Mesenteric fat pad (tissue), 1 donor: ENCODE measurements around the gene ESF1. TPM values are rescaled to one million over a fixed set of nuclear protein-coding genes. Genes with fewer than 3 reads are reported as not detected.
A peak's percentile ranks its signal among the peaks of the same experiment; 100 is the strongest.

ENCODE experiments used
- DNase-seq: peaks from one replicate; pipeline ENCODE4 v3.0.0-alpha.2; 2020; ENCODE audit warnings: low spot score
- long read RNA-seq: library from polyadenylated mRNA; unstranded; transcript quantifications from one replicate; pipeline ENCODE4 v2.0.0, GENCODE V29; 2020
- total RNA-seq: library from RNA; stranded (reverse); fragmentation: NEBNext Ultra II Directional; extraction: Animal tissue kit (Norgen Biotek cat#: 25700); gene quantifications from one replicate; pipeline ENCODE4 v1.2.1, GENCODE V29; 2021
- donor health status: DM: yes; HTN: yes; CAD: no.

Gene ESF1, protein sequence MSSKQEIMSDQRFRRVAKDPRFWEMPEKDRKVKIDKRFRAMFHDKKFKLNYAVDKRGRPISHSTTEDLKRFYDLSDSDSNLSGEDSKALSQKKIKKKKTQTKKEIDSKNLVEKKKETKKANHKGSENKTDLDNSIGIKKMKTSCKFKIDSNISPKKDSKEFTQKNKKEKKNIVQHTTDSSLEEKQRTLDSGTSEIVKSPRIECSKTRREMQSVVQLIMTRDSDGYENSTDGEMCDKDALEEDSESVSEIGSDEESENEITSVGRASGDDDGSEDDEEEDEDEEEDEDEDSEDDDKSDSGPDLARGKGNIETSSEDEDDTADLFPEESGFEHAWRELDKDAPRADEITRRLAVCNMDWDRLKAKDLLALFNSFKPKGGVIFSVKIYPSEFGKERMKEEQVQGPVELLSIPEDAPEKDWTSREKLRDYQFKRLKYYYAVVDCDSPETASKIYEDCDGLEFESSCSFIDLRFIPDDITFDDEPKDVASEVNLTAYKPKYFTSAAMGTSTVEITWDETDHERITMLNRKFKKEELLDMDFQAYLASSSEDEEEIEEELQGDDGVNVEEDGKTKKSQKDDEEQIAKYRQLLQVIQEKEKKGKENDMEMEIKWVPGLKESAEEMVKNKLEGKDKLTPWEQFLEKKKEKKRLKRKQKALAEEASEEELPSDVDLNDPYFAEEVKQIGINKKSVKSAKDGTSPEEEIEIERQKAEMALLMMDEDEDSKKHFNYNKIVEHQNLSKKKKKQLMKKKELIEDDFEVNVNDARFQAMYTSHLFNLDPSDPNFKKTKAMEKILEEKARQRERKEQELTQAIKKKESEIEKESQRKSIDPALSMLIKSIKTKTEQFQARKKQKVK
- total RNA-seq, result 17.3 TPM
- long read RNA-seq, partial matches to known transcripts, result 13 of 23 reads
- long read RNA-seq, other reads (novel, unspliced or antisense), result 10 of 23 reads

DNA sequence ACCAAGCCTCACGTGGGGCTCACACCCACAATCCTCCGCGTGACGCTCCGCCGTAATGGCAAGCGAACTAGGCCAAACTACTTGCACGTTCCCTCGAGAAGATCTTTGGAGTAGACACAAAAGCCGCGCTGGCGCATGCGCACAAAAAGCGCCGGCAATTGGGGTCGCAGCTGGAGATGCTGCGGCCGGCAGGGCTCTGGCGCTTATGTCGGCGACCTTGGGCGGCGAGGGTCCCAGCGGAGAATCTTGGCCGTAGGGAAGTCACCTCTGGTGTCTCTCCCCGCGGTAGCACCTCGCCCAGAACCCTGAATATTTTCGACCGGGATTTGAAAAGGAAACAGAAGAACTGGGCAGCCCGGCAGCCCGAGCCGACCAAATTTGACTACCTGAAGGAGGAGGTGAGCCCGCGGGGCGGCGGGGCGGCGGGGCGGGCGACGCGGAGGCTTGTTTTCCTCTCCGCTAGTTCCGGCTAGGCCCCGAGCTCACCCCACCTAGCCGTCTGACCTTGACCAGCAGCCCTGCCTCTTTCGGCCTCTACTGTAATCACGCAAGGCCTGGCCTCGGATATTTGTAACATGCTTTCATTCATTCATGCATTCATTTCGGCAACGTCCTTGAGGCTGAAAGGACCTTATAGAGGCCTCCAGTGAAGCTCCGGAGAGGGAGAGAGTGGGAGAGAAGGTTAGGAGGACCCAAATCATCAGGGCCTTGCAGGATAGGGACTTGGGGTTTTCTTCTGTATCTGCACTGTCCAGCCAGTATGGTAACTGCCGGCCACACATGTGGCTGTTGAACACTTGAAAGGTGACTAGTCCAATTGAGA is at the start of gene ESF1, which contains the start of gene NDUFAF5:
TSS of gene ESF1 (minus strand) at position 27 of the 823 bp plus-strand sequence. CDS start 1,779 bp downstream, outside the sequence.
TSS of gene NDUFAF5 (plus strand) at position 136 of the 823 bp plus-strand sequence. CDS start at position 177, 41 bp downstream.
- DNase-seq, result peak; percentile 96

DNA sequence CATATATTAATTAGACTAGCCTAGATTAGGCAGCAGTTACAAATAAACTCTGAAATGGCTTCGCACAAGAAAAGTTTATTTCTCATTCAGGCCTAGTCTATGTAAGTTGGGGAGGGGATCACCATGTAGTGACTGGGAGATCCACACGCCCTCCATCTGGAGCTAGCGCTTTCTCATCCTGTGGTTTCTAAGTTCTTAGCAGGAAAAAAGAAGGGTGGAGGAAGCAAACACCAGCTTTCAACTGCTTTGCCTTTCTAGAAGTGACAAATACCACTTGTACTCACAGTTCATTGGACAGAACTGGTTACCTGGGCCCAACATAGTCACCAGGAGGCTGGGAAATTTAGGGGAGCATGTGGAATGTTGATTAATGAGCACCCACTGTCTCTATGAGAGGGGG is 46.8 kb upstream of the ESF1 start:
- no peak for DNase-seq

DNA sequence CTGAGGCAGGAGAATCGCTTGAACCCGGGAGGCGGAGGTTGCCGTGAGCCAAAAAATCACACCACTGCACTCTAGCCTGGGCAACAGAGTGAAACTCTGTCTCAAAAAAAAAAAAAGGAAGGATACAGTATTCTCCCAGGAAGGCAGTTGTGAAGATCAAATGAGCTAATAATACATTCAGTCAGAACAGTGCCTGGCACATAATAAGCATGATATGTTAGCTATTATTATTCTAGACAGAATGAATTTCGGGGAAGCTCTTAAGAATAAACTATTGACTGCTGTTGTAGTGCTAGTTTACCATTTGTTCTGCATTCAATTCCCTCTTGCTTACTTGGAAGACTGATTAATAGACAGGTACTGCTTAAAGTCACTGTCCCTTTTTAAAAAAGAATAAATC is 40.7 kb upstream of the ESF1 start:
- DNase-seq, result no peak

DNA sequence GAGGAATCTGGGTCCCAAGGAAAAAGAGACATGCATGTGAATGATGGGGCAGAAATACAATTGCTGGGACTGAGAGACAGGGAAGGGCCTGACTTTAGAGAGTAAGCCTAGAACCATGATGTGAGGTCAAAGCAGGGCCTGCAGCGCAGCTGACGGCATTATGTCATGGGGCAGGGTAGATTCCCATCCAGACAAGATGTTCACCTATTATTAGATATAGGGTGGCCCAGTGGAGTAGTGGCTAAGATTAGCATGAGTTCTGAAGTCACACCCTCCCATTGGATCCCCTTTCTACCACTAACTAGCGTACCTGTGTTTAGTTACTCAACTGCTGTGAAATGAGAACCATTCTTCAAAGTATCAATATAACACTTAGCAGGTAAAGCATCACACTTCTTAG is 39.7 kb upstream of the ESF1 start:
- DNase-seq, result no peak

DNA sequence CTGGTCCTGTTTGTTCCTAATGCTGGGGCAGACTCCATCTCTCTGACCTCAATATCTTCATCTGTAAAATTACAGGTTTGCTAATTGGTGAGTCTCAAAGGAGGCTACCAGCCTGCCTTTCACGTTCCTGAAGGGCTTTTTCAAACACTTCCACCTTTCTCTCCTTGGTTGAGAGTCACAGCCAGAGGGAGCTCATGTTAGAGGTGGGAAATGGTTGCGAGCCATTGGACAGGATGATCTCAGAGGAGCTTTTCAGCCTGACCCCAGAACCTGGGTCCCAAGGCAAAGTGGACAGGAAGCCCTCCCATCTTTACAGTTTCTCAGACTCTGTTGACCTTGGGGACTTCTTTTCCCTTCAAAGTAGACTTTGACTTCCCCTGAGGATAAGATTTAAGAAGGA is 37.7 kb upstream of the ESF1 start:
- no peak for DNase-seq

DNA sequence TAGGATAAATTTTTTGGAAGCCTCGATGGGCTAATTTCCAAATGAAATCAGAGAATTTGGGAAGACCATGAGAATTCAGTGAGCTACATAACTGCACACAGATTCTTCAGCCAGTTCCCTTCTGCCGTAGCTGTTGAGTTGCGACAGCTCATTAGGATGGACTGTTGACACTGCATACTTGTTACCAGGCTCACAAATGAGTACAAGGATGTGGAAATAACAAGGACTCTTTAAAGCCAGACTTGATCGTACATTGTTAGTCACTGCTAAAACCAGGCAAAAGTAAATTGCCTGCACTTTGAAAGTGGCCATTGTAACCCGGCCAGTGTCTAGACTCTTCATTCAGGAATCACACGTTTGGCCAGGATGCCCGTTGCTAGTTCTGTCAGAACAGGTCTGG is 37.2 kb upstream of the ESF1 start:
- DNase-seq, result no peak

DNA sequence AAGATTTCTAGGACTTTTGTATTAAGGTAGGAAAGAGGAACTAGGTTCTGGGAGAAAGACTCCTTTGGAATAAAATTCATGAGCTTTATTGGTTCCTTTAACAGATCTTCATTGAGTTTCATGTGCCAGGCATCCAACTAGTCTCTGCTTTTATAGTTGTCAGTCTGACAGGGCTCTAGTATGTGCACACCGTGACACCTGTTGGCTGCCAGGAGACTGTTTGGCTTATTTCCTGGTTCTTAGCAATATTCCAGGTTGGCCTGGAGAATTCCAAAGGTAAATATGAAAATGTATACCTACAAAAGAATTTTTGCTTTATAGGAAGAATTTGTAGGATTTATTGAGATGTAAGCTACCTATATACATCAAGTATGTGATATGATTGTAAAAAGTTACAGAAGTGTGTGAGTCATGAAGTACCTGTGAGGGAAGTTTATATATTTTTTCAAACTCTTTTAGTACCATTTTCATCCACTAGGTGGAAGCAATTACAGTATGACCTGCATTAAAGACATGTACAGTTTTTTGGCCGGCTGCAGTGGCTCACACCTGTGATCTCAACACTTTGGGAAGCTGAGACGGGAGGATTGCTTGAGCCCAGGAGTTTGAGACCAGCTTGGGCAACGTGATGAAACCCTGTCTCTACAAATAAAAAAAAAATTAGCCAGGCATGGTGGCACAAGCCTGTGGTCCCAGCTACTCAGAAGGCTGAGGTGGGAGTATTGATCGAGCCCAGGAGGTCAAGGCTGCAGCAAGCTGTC is 35.3 kb upstream of the ESF1 start:
- no peak for DNase-seq

DNA sequence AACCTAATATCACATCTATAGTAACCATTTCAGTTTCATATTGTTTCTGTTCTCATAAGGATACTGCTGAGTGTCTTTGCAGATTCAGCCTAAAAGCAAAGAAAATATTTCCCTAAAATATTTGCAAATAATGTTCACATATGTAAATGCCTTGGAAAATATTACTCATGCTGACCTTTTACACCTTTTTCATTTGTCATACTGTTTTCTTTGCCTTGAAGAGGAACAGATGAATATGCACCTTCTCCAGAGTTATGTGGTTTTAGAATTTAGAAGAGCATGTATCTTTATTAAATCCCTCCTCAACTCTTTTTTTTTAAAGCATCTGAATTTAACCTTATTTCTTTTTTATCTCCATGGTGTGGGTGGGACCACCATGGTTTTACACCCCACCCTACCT is 32.6 kb upstream of the ESF1 start:
- no peak for DNase-seq

DNA sequence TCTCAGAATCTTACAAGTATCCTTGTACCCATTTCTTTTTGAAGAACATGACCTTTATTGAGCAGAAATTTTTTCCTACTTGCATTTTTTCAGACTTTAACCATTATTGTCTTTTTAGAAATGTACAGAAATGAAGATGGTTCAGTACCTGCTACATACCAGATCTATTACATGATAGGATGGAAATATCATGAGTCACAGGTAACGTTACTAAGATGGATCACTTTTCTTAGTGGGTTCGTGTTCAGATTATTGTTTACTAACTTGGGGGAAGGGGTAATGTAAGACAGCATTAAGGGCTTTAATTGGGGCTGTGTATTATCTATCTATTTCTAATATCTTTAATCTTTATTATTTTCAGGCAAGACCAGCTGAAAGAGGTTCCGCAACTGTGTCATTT is 32.0 kb upstream of the ESF1 start:
- DNase-seq, result no peak

DNA sequence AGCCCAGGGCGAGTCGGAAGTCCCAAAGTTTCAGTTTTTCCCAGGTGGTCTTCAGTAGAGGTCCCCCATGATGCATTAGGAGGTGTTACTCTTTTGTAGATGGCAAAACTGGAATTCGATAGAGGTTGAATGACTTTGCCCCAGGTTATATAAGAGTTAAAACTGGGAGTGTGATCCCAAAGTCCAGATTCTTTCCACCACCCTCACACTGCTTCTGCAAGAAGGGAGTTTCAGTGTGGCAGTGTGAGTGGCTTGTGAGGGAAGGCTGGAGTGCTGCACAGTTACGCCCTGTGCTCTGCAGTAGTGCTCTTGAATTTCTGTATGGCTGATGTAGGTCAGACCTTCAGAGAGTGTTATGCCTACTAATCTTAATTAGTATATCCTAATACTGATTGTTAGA is 30.0 kb upstream of the ESF1 start:
- no peak for DNase-seq

DNA sequence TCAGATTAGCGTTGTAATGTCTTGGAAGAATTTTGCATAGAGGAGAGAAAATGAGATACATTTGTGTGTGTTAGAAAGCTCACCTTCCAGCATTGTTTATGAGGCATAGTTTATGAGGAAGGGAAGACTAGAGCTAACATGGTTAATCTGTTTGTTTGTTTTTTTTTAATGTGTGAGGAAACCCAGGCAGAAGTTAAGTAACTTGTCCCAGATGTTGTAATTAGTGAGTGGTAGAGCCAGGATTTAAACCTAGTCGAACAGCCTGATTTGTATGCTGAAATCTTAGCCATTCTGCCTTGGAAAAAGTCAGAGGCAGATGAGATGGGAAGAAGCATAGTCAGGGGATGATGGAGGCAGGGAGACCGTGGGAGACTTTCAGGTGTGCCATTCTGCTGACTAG is 29.2 kb upstream of the ESF1 start:
- DNase-seq, result no peak

DNA sequence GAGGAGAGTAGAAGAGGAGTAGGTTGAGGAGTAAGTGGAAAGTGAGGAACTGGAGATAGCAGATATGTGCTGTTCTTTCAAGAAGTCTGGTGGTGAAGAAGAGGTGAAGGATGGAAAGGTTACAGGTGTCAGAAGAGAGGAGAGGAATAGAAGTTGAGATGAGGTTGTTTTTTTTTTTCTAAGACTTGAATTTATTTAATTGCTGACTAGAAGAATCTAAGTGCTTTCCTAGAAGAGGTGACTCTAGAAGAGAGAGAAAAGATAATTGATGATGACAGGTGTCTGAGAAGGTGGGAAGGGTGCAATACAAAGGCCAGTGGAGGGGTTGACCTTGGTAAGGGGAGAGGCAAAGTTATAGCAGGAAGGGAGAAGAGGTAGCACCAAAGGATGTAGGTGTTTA is 25.7 kb upstream of the ESF1 start:
- DNase-seq, result no peak

DNA sequence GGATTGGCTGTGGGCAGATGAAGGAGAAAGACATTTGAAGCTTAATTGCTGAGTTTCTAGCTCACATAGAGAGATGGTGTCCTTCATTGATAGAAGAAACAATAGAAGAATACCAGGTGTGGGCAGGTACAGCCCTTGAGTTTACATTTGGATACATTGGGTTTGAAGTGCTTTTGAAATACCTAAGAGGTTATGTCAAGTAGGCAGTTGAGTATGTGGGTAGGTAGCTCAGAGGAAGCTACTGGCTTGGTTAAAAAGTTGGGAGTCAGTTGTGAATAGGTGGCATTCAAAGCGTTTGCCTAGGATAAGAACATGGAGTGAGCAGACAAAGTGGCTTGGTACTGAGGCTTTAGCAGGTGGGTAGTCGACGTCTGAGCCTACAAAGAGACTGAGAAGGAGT is 25.1 kb upstream of the ESF1 start:
- no peak for DNase-seq

DNA sequence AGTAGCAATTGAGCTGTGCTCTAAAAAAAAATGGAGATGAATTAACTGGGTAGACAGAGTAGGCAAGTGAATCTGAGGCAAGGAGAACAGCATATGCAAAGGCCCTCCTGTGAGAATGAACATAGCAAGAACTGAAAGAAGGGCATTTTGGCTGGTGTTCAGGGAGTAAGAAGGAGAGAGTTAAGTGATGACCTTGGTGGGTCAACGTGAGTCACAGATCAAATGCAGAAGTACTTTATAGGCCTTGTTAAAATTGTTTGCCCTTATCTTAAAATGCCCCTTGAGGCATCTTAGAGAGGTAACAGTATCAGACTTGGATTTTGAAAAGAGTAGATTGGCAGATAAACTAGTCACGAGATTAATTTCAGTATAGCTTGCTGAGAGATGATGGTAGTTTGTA is 24.7 kb upstream of the ESF1 start:
- DNase-seq, result no peak

DNA sequence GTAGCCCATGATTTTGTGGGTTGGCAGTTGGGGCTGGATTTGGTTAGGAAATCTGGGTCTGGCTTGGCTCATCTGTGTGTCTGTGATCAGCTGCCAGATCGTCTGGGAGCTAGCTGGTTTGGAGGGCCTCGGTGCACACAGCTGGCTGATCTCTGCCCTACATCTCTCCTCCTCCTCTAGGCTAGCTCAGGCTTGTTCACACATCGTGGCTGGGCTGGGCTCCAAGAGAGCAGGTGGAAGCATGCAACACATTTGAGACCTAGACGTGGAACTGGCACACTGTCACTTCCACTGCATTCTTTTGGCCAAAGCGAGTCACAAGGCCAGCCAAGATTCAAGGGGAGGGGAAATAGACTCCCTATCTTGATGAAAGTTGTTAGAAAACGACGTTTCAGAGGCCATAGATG is 16.0 kb upstream of the ESF1 start:
- DNase-seq, result no peak

DNA sequence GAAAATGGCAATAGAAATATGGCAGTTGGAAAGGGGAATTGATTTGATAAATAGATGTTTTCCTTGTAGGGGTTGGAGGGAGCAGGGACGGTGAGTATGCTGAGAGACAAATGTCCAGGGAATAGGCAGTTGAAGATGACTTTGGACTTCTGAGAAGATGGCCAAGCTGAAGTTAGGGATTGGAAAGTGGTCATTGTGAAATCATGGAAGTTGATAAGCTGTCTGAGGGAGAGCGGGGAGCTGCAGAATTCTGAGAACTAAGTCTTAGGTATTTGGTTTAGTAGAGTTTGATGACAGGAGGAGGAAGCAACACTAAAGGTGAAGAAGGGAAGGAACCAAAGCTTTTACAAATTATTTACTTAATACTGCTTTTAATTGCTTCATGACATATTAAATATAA is 15.3 kb upstream of the ESF1 start:
- no peak for DNase-seq

DNA sequence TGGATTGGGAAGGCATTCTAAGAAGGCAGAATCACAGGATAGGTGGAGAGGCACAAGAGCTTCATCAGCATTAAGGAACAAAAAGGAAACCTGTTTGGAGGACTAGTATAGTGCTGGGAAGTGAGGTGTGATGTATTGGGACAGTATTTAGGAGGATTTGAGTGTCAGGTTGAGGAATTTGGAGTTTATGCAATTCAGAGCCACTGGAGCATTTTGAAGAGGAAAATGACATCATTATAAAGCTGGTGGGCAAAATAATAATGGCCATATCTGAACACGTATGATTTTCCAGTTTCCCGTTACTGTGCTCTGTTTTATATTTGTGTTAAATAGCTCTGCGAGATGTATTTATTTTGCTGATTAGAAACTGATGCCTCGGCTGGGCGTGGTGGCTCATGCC is 14.3 kb upstream of the ESF1 start:
- no peak for DNase-seq

DNA sequence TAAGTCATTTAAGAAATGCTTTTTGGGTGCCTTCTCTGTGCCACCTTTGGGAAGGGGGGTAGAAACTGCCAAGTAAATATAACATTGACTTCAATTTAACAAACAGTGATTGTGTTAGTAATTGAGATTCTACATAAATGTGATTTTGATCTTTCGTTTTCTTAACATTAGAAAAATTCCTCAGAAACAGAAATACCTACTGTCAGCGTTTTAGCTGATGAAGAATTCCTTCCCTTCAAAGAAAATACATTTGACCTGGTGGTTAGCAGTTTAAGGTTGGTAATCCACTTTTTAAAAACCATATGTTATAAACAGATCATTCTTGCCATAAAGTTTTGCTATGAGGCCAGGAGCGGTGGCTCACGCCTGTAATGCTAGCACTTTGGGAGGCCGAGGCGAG is 9.9 kb upstream of the ESF1 start:
- no peak for DNase-seq

DNA sequence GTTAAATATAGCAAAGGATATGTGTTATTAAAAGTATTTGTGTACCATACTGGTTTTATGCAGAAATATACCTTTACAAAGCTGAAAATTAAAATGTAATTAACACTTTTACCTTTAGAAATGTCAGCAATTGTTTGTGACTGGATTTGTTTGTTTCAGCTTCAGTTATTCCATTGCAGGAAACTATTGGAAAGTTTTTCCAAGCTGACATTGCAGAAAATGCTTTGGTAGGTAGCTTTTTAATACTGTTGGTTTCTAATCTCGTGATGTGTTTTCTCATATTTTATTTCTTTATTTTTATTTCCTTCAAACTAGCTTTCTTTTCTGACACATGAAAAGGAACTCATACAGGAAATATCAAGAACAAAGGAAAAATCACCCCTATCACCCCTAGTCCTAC is 8.3 kb upstream of the ESF1 start:
- no peak for DNase-seq
